Activated CD4-positive, alpha-beta T cell treated with anti-CD3 and anti-CD28 coated beads, Interleukin-2, amount 10 ng/mL, durations not matched to agents 7 days and 5 days (primary cell): Measurements from ENCODE around the gene OPCML. TPM values are rescaled to one million over a fixed set of nuclear protein-coding genes. Genes with fewer than 3 reads are reported as not detected.

Source experiments
- CTCF ChIA-PET: fragments of 350-600 bp; sonication (Branson Sonifier 250); formaldehyde crosslinking; loops from one replicate; lab custom pipeline; 2021; ENCODE audit warnings: antibody characterized with exemption; lab: Charles Lee
- POLR2A ChIA-PET: fragments of 350-600 bp; sonication (Branson Sonifier 250); formaldehyde crosslinking; loops from one replicate; lab custom pipeline; 2021; ENCODE audit warnings: antibody characterized with exemption; lab: Charles Lee
- DNase-seq: peaks from one replicate; pipeline ENCODE4 v3.0.0-alpha.2; 2020
- H3K27ac Mint-ChIP-seq: one replicate; pipeline ENCODE4 v1.8.0; 2021; ENCODE audit warnings: mild to moderate bottlenecking, moderate library complexity, mixed read lengths
- H3K27me3 Mint-ChIP-seq: one replicate; pipeline ENCODE4 v1.8.0; 2021; ENCODE audit warnings: mixed read lengths
- H3K36me3 Mint-ChIP-seq: one replicate; pipeline ENCODE4 v1.8.0; 2021; ENCODE audit warnings: low read depth, mixed read lengths
- H3K4me1 Mint-ChIP-seq: one replicate; pipeline ENCODE4 v1.8.0; 2021; ENCODE audit warnings: mixed read lengths
- H3K4me3 Mint-ChIP-seq: one replicate; pipeline ENCODE4 v1.8.0; 2021; ENCODE audit warnings: mild to moderate bottlenecking, moderate library complexity, mixed read lengths
- H3K9me3 Mint-ChIP-seq: one replicate; pipeline ENCODE4 v1.8.0; 2021; ENCODE audit warnings: mixed read lengths
- total RNA-seq, 2 experiments: library from RNA; stranded (reverse); gene quantifications; one replicate each; pipeline ENCODE4 v1.2.3, GENCODE V29; 2021

OPCML gene
- total RNA-seq, 2 experiments from 2014 or later = not detected

GRCh38 chr11:133235381-133235780, 296.9 kb downstream of the OPCML start:
- Mint-ChIP-seq H3K36me3 (no peaks in the 10 kb centered on the region), H3K27me3 (no peaks in the 10 kb centered on the region), H3K4me1 (no peaks in the 10 kb centered on the region), H3K9me3 (no peaks in the 10 kb centered on the region), H3K4me3 (no peak overlapping the region), H3K27ac (no peak overlapping the region)
- POLR2A ChIA-PET = no interaction called here
- no peak for DNase-seq
- CTCF ChIA-PET = no interaction called here

GRCh38 chr11:133234883-133235282, 297.4 kb downstream of the OPCML start:
- H3K27me3 Mint-ChIP-seq = no peaks in the 10 kb centered on the region
- DNase-seq = no peak
- CTCF ChIA-PET = no interaction called here
- H3K9me3 Mint-ChIP-seq = no peaks in the 10 kb centered on the region
- no peak overlapping the region for H3K27ac Mint-ChIP-seq
- H3K36me3 Mint-ChIP-seq = no peaks in the 10 kb centered on the region
- no peak overlapping the region for H3K4me3 Mint-ChIP-seq
- POLR2A ChIA-PET = no interaction called here
- H3K4me1 Mint-ChIP-seq = no peaks in the 10 kb centered on the region

GRCh38 chr11:133232665-133233064, 299.6 kb downstream of the OPCML start:
- ChIA-PET POLR2A (no interaction called here), CTCF (no interaction called here)
- no peak for DNase-seq
- no peaks in the 10 kb centered on the region for H3K36me3 Mint-ChIP-seq
- H3K4me1 Mint-ChIP-seq = no peaks in the 10 kb centered on the region
- no peak overlapping the region for H3K27ac Mint-ChIP-seq
- H3K9me3 Mint-ChIP-seq = no peaks in the 10 kb centered on the region
- no peaks in the 10 kb centered on the region for H3K27me3 Mint-ChIP-seq
- H3K4me3 Mint-ChIP-seq = no peak overlapping the region

GRCh38 chr11:133230431-133230830, 301.9 kb downstream of the OPCML start:
- Mint-ChIP-seq H3K27me3 (no peaks in the 10 kb centered on the region), H3K4me3 (no peak overlapping the region), H3K36me3 (no peaks in the 10 kb centered on the region), H3K27ac (no peak overlapping the region), H3K4me1 (no peaks in the 10 kb centered on the region), H3K9me3 (no peaks in the 10 kb centered on the region)
- ChIA-PET CTCF (no interaction called here), POLR2A (no interaction called here)
- DNase-seq = no peak

- no peaks in the 10 kb centered on the region for H3K27me3 Mint-ChIP-seq
- no peaks in the 10 kb centered on the region for H3K9me3 Mint-ChIP-seq
- ChIA-PET CTCF (no interaction called here), POLR2A (no interaction called here)
- no peaks in the 10 kb centered on the region for H3K4me1 Mint-ChIP-seq
- no peaks in the 10 kb centered on the region for H3K36me3 Mint-ChIP-seq
- DNase-seq = no peak
- no peak overlapping the region for H3K4me3 Mint-ChIP-seq
- H3K27ac Mint-ChIP-seq = no peak overlapping the region
These were observed 303.6 kb downstream of the OPCML start for GRCh38 chr11:133228471-133229329.

- CTCF ChIA-PET = no interaction called here
- no peak overlapping the region for H3K4me3 Mint-ChIP-seq
- POLR2A ChIA-PET = no interaction called here
These were observed 304.6 kb downstream of the OPCML start for GRCh38 chr11:133227632-133228111.

GRCh38 chr11:133224271-133224670, 308.0 kb downstream of the OPCML start:
- no peaks in the 10 kb centered on the region for H3K27me3 Mint-ChIP-seq
- no peaks in the 10 kb centered on the region for H3K9me3 Mint-ChIP-seq
- POLR2A ChIA-PET = no interaction called here
- H3K4me1 Mint-ChIP-seq = no peaks in the 10 kb centered on the region
- H3K27ac Mint-ChIP-seq = no peak overlapping the region
- CTCF ChIA-PET = no interaction called here
- no peak for DNase-seq
- no peaks in the 10 kb centered on the region for H3K36me3 Mint-ChIP-seq
- no peak overlapping the region for H3K4me3 Mint-ChIP-seq

More at GRCh38 chr11:133227632-133228111, 304.6 kb downstream of the OPCML start:
- Mint-ChIP-seq H3K4me1 (no peaks in the 10 kb centered on the region), H3K27ac (no peak overlapping the region), H3K36me3 (no peaks in the 10 kb centered on the region), H3K27me3 (no peaks in the 10 kb centered on the region), H3K9me3 (no peaks in the 10 kb centered on the region)
- DNase-seq = no peak

- DNase-seq = no peak
- Mint-ChIP-seq H3K9me3 (no peaks in the 10 kb centered on the region), H3K4me3 (no peak overlapping the region), H3K36me3 (no peaks in the 10 kb centered on the region), H3K4me1 (no peaks in the 10 kb centered on the region), H3K27ac (no peak overlapping the region), H3K27me3 (no peaks in the 10 kb centered on the region)
- POLR2A ChIA-PET = no interaction called here
- CTCF ChIA-PET = no interaction called here
These were observed 309.6 kb downstream of the OPCML start for GRCh38 chr11:133222425-133223330.

- POLR2A ChIA-PET = no interaction called here
- Mint-ChIP-seq H3K27me3 (peaks cover 1% of the 10 kb centered on the region), H3K9me3 (no peaks in the 10 kb centered on the region)
These were observed 312.8 kb downstream of the OPCML start for GRCh38 chr11:133219543-133219942.

GRCh38 chr11:133216813-133217212, 315.5 kb downstream of the OPCML start:
- ChIA-PET CTCF (no interaction called here), POLR2A (no interaction called here)
- H3K36me3 Mint-ChIP-seq = no peaks in the 10 kb centered on the region
- H3K27me3 Mint-ChIP-seq = peaks cover 1% of the 10 kb centered on the region
- DNase-seq = no peak
- no peak overlapping the region for H3K27ac Mint-ChIP-seq
- H3K4me3 Mint-ChIP-seq = no peak overlapping the region
- no peaks in the 10 kb centered on the region for H3K4me1 Mint-ChIP-seq
- no peaks in the 10 kb centered on the region for H3K9me3 Mint-ChIP-seq

More at GRCh38 chr11:133219543-133219942, 312.8 kb downstream of the OPCML start:
- Mint-ChIP-seq H3K36me3 (no peaks in the 10 kb centered on the region), H3K4me3 (no peak overlapping the region), H3K4me1 (no peaks in the 10 kb centered on the region), H3K27ac (no peak overlapping the region)
- CTCF ChIA-PET = no interaction called here
- DNase-seq = no peak

- DNase-seq = no peak
- H3K9me3 Mint-ChIP-seq = no peaks in the 10 kb centered on the region
- H3K27ac Mint-ChIP-seq = no peak overlapping the region
- no peaks in the 10 kb centered on the region for H3K36me3 Mint-ChIP-seq
- H3K4me1 Mint-ChIP-seq = no peaks in the 10 kb centered on the region
- no peak overlapping the region for H3K4me3 Mint-ChIP-seq
- ChIA-PET CTCF (no interaction called here), POLR2A (no interaction called here)
- H3K27me3 Mint-ChIP-seq = peaks cover 1% of the 10 kb centered on the region
These were observed 316.6 kb downstream of the OPCML start for GRCh38 chr11:133215596-133216230.

- POLR2A ChIA-PET = no interaction called here
- no peak for DNase-seq
- no peaks in the 10 kb centered on the region for H3K36me3 Mint-ChIP-seq
- H3K4me1 Mint-ChIP-seq = no peaks in the 10 kb centered on the region
- CTCF ChIA-PET = no interaction called here
- H3K4me3 Mint-ChIP-seq = no peak overlapping the region
- H3K27ac Mint-ChIP-seq = no peak overlapping the region
- no peaks in the 10 kb centered on the region for H3K9me3 Mint-ChIP-seq
- H3K27me3 Mint-ChIP-seq = peaks cover 1% of the 10 kb centered on the region
These were observed 317.7 kb downstream of the OPCML start for GRCh38 chr11:133214646-133215045.

GRCh38 chr11:133212201-133212600, 320.1 kb downstream of the OPCML start:
- POLR2A ChIA-PET = no interaction called here
- H3K9me3 Mint-ChIP-seq = no peaks in the 10 kb centered on the region
- no peaks in the 10 kb centered on the region for H3K4me1 Mint-ChIP-seq
- no peak overlapping the region for H3K4me3 Mint-ChIP-seq
- H3K36me3 Mint-ChIP-seq = no peaks in the 10 kb centered on the region
- CTCF ChIA-PET = no interaction called here
- peaks cover 1% of the 10 kb centered on the region for H3K27me3 Mint-ChIP-seq
- no peak for DNase-seq
- no peak overlapping the region for H3K27ac Mint-ChIP-seq
